GM21447 (cell line): ENCODE results near the gene DPYSL3.
"Not testable (repeated sequence)": the region's sequence is repeated elsewhere in the genome, so short reads cannot be mapped to it uniquely, and the experiment has no call there.

Experiments
- ATAC-seq: cut with Tn5 transposase; IDR thresholded peaks from one replicate; pipeline ENCODE4 v1.9.1; 2021; ENCODE audit not compliant: unreplicated experiment

DPYSL3 gene

GRCh38 chr5:147509710-147510651 lies at the start of gene DPYSL3:
Gene DPYSL3, minus strand, starts transcription at chr5:147510068. Its CDS starts 210 bp downstream, at chr5:147509858.
- no peak for ATAC-seq

GRCh38 chr5:147558826-147559225 lies 49.0 kb upstream of the DPYSL3 start:
- no peak for ATAC-seq

GRCh38 chr5:147557876-147558745 lies 48.2 kb upstream of the DPYSL3 start:
- ATAC-seq = no peak

- ATAC-seq = no peak
Measured at GRCh38 chr5:147555176-147555575, 45.3 kb upstream of the DPYSL3 start.

DNA sequence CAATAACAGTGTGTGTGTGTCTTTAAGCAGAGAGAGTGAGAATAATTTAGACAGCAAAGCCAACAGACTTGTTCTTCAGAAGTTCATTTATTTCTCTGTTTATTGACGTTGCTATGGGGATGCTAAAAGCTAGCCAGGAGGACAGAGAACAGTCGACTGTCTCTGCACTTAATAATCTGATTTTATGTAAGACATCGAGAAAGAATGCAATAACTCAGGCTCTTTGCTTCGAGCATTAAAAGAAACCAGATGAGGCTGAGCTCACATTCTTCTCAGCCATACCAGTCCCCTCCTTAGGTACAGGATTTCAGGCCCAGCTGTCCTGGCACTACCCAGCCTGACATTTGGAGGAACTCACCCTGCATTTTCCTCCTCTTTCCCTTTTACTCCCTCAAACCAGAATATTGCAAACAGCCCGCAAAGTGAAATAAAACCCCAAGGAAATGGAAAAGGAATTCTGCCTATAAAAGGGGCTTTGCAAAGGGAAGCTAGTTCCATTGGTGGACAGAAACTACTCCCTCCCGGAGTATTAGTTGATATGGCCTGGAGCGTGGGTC lies 44.5 kb upstream of the DPYSL3 start:
- ATAC-seq = no peak

DNA sequence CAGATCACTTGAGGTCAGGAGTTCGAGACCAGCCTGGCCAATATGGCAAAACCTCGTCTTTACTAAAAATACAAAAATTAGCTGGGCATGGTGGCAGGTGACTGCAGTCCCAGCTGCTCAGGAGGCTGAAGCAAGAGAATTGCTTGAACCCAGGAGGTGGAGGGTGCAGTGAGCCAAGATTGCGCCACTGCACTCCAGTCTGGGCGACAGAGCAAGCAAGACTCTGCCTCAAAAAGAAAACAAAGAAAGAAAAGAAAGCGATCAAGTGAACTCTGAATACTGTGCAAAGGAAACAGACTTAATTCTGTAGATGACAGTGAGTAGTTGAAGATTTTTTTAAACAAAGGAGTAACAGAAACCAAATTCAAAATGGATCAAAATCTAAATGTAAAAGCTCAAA lies 43.9 kb upstream of the DPYSL3 start:
- not testable (repeated sequence) for ATAC-seq

GRCh38 chr5:147552897-147553296 lies 43.0 kb upstream of the DPYSL3 start:
- ATAC-seq = no peak

DNA sequence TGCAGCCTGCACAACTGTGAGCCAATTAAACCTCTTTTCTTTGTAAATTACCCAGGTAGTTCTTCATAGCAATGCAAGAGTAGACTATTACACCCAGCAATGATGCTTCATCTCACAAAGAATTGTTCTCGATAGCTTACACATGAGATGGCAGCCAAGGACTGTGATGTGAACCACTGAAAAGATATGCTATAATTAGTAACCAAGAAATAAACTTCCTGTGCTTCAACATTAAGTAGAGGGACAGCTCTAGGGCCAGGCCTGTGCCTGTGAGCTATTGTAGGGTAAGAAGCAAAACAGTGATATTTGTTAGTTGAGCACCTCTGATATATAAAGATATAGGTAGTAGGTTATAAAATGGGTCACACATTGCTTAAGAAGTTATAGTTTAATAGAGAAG lies 41.8 kb upstream of the DPYSL3 start:
- no peak for ATAC-seq

GRCh38 chr5:147547730-147548129 lies 37.9 kb upstream of the DPYSL3 start:
- ATAC-seq = no peak

- no peak for ATAC-seq
Measured at GRCh38 chr5:147544556-147544955, 34.7 kb upstream of the DPYSL3 start.

DNA sequence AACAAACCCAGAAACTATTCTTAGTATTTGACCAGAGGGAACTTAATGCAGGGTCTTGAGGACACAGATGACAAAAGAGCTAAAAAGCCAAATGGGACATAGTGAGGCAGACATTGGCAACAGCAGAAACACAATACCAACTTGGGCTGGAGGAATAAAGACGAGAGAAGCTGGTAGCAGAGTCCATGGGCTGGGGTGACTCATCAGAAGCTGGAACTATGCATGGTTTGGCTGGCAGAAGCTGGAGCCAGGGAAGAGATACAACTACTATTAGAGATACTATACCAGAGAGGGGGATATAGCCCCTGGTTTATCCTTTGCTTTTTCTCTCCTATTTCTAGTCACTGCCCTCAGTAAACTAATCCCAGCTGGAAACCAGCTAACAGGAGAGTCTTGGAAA lies 29.2 kb upstream of the DPYSL3 start:
- no peak for ATAC-seq

GRCh38 chr5:147538236-147538635 lies 28.4 kb upstream of the DPYSL3 start:
- ATAC-seq = no peak

DNA sequence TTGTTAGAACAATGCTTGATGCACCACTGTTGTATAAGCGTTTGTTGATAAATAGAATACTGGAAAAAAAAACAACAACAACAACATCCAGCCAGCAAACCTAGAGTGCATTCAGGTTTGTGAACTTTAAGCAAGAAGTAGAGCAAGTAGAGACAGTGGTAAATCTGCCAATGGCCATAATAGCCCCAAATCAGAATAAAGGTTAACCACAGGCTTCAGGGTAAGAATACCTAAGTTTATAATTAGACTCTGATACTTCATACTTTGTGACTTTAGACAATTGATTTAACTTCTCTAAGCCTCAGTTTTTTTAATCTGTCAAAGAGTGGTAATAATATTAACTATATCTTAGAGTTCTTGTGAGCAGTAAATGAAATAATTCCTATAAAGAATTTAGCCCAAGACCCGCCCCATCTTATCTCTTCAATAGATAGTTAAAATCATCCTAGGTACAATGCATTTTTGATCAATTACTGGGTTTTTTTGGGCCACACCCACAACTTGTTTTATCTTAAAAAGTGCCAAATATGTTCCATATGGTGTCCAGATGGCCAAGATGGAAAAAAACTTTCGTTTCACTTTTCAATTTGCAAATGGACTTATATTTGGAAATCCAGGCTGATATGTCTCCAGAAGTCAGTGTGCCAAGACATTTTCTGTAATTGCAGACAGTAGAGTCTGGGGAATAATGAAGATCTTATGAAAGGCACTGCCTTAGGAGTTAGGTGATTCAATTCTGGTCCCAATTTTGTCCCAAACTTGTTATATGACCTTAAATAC lies 24.5 kb upstream of the DPYSL3 start:
- ATAC-seq = no peak

DNA sequence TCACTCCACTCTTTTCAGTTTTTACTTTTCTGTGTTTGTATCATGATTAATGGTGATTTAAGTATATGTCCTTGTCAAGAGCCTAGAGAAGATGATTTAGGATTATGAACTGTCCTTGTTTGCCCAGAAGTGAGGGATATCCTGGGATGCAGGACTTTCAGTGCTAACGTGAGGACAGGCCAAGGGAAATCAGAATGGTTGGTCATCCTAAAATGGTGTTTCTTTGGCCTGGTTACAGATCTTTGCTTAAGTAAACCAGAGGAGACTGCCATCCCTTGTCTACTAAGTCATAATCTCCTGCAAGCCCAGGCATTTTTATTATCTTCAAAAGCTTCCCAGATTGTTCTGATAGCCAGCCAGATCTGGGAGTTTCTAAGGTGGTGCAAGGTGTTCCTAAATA lies 22.3 kb upstream of the DPYSL3 start:
- no peak for ATAC-seq

GRCh38 chr5:147530530-147531389 lies 20.9 kb upstream of the DPYSL3 start:
- no peak for ATAC-seq

- no peak for ATAC-seq
Measured at GRCh38 chr5:147523069-147523468, 13.2 kb upstream of the DPYSL3 start.

- ATAC-seq = no peak
Measured at GRCh38 chr5:147522435-147522834, 12.6 kb upstream of the DPYSL3 start.

DNA sequence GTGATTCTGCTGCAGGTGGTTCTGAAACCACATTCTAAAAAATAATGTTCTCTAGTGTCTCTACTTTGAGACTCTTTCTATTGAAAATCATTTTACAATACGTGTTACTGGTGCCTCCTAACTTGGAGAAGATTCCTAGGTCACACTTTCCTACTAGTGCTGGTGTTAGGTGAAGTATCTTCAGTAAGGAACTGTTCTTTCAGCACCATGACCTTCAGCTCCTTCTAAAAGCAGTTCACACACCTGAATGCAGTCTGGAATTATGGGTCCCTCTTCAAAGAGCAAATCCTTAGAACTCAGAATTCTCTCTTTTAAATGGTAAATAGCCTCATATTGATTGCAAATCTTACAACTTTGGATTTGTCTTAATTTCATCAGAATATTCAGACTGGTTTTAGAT lies 10.6 kb upstream of the DPYSL3 start:
- no peak for ATAC-seq

GRCh38 chr5:147519380-147519779 lies 9.5 kb upstream of the DPYSL3 start:
- ATAC-seq = no peak

- no peak for ATAC-seq
Measured at GRCh38 chr5:147517383-147517782, 7.5 kb upstream of the DPYSL3 start.
